ENCODE measurements around the gene G0S2.

DNA sequence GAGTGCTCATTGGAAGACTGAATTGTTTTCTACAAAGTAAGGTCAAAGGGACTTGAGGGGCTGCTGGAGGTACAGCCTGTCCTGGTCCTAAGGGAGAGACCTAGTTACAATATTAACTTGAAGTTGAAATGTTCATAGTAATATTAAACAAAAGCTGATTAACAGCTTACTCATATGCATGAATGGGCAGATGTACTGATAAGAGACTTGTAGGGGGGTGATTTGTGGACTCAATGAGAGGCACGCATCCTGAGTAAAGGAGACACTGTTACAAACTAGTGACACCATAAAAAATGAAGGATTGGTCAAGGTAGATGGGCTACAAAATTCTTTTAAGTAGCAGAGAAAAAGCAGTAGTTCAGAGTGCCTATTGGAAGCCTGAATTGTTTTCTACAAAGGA lies 32.1 kb downstream of the G0S2 start:
- TF ChIP-seq, protein P1, sequence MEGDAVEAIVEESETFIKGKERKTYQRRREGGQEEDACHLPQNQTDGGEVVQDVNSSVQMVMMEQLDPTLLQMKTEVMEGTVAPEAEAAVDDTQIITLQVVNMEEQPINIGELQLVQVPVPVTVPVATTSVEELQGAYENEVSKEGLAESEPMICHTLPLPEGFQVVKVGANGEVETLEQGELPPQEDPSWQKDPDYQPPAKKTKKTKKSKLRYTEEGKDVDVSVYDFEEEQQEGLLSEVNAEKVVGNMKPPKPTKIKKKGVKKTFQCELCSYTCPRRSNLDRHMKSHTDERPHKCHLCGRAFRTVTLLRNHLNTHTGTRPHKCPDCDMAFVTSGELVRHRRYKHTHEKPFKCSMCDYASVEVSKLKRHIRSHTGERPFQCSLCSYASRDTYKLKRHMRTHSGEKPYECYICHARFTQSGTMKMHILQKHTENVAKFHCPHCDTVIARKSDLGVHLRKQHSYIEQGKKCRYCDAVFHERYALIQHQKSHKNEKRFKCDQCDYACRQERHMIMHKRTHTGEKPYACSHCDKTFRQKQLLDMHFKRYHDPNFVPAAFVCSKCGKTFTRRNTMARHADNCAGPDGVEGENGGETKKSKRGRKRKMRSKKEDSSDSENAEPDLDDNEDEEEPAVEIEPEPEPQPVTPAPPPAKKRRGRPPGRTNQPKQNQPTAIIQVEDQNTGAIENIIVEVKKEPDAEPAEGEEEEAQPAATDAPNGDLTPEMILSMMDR (conservative IDR thresholded peaks at IDR 0.05 in 1 of 2, IDR thresholded peaks at IDR 0.05 in 1 of 2; ENCODE audit: extremely low read depth in 1 of 2, insufficient read depth in 1 of 2, low read depth in 1 of 2, low read length in 2 of 2): no peak
- no peak for TF ChIP-seq EZH2 (IDR thresholded peaks at IDR 0.05; ENCODE audit: borderline replicate concordance, low read length)
